ENCODE data around the gene GAB4.
"Not testable (repeated sequence)": the region's sequence is repeated elsewhere in the genome, so short reads cannot be mapped to it uniquely, and the experiment has no call there.

The GAB4 gene

DNA sequence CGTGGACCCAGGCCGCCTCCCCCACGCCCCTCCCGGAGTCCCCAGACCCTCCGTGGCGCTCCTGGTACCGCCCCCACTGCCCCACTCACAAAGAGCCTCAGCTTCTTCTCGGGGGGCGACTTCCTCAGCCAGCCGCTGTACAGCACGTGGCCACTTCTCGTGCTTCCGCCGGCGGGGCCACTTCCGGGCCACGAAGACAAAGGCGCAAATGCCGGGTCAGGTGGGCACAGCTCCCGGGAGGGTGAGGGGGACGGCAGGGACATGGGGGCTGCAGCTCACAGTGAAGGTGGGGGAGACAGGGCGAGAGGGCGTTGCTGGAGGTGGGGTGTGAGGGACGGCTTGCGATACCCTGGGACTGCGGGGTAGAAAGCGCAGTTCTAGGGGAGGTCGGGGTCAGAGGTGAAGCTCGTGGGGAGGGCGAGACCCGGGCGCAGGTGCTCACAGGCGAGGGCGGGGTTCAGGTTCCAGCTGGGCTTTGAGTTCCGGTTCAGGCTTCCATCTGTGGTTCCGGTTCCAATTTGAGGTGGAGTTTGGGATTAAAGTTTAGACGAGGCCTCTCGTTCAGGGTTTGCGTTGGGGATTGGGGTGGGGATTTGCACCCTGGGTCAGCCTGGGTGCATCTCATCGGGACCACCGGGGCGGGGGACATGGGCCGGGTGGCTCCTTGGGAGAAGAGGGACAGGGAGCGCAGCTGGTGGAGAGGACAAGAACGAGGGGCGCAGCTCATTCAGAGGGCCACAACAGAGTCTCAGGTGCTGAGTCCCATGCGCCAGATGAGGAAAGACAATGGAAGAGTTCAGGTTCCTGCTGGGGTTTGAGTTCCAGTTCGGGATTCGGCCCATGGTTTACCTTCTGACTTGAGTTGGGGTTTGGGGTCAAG, at the start of gene GAB4:
GAB4 (minus strand) TSS at position 371 of the 880 bp plus-strand sequence; CDS start at position 263, 108 bp downstream.
- FAIRE-seq = no peak
- DNase-seq (ENCODE audit: insufficient read length, low spot score) = no peak

GRCh38 chr22:17056807-17057206, 48.8 kb upstream of the GAB4 start:
- FAIRE-seq = no peak
- no peak for DNase-seq (ENCODE audit: insufficient read length, low spot score)

DNA sequence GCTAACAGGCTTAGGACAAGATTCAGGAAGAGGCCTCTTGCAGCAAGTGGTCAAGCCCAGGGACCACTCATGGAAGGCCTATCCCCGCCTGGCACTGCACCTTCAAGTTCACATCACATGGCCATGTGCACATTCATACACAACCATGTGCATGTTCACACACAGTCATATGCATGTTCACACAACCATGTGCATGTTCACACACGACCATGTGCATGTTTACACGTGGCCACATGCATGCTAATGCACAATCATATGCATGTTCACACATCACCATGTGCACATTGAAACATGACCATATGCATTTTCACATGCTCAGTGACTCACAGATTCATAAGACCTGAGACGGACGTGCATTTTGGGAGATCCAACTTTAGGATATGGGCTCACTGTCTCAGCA, 48.0 kb upstream of the GAB4 start:
- FAIRE-seq (no peak), DNase-seq (ENCODE audit: insufficient read length, low spot score) (no peak)

DNA sequence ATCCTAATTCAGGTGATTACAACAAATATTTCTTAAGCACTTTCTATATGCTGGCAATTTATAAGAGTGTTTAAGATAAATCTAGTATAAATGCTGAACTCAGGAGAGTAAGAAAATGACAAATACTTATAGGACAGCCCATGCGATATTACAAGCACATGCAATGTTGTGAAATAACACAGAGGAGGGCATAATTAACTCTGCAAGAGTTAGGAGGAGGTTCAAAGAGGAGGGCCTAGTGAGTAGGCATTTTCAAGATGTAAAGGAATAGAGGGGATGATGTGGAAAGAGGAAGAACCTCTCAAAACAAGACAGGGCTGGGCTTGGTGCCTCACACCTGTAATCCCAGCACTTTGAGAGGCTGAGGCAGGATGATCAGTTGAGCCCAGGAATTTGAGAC, 39.6 kb upstream of the GAB4 start:
- DNase-seq (ENCODE audit: insufficient read length, low spot score) = no peak

GRCh38 chr22:17046566-17047348, 38.7 kb upstream of the GAB4 start:
- DNase-seq (ENCODE audit: insufficient read length, low spot score) = no peak
- FAIRE-seq = no peak

More for the DNA sequence above, 39.6 kb upstream of the GAB4 start:
- FAIRE-seq = no peak

- no peak for DNase-seq (ENCODE audit: insufficient read length, low spot score)
- FAIRE-seq = no peak
Measured at GRCh38 chr22:17043521-17043920, 35.5 kb upstream of the GAB4 start.

DNA sequence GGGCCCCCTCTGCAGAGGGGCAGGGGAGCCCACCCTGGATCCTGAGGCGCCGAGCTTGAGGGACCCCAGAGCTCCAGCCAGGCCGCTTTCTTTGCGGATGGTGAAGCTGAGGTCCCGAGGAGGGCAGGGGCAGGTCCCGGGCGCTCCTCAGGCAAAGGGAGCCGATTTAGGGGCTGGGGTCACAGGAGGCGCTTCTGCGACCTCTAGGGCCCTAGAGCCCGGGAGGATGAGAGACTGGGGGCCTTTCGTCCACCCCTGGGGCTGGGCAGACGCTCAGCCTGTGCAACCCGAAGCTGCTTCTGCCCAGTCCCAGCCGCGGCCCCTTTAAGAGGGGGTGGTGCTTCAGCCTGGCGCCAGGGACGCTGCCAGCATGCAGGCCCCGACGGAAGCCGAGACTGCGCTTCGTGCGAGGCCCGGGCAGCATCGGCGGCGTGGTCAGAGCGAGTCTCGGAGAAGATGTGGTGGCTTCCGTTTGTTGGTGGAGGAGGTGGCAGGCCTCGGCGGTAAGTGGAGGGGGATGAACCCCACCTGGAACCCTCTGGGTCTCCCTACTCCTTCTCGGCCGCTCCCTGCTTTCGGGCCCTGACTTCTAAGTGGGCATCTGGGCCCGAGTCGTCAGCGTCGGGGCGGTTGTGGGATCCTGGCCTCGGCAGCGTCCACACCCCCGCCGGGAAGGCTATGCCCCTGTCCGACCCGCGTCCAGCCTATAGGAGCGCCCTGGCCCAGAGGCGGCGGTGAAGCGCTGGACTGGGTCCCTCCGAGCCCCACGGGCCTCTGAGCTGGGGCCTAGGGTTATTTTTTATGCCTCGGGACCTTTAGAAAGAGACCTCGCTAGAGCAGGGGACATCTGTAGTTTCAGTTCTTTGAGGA, 29.1 kb upstream of the GAB4 start:
- not testable (repeated sequence) for FAIRE-seq; DNase-seq (ENCODE audit: insufficient read length, low spot score)

GRCh38 chr22:17035976-17036841, 28.2 kb upstream of the GAB4 start:
- not testable (repeated sequence) for DNase-seq (ENCODE audit: insufficient read length, low spot score)

GRCh38 chr22:17035246-17035645, 27.2 kb upstream of the GAB4 start:
- no peak for DNase-seq (ENCODE audit: insufficient read length, low spot score)
- FAIRE-seq = no peak

More at GRCh38 chr22:17035976-17036841, 28.2 kb upstream of the GAB4 start:
- FAIRE-seq = not testable (repeated sequence)

GRCh38 chr22:17034532-17034931, 26.5 kb upstream of the GAB4 start:
- not testable (repeated sequence) for FAIRE-seq; DNase-seq (ENCODE audit: insufficient read length, low spot score)

DNA sequence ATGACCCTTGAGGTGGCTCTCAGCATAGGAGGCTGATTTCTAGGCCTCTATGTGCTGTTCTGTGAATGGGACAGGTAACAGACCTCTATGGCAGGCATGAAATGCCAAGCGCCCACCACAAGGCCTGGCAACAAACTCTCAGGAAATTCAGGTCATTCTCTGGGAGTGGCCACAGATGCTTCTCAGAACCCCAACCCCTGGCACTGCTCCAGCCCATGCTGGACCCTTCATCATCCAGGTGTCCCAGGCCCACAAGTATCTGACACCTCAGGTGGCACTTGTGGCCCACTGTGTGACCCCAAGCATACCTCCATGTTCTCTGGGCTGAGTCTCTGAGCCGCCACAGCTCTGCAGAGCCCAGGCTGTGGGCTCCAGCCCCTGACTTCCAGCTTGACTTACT, 24.3 kb upstream of the GAB4 start:
- not testable (repeated sequence) for DNase-seq (ENCODE audit: insufficient read length, low spot score); FAIRE-seq

- FAIRE-seq; DNase-seq (ENCODE audit: insufficient read length, low spot score): not testable (repeated sequence)
Measured at GRCh38 chr22:17024380-17024779, 16.4 kb upstream of the GAB4 start.

GRCh38 chr22:17015552-17015951, 7.5 kb upstream of the GAB4 start:
- not testable (repeated sequence) for FAIRE-seq; DNase-seq (ENCODE audit: insufficient read length, low spot score)

- not testable (repeated sequence) for FAIRE-seq; DNase-seq (ENCODE audit: insufficient read length, low spot score)
Measured at GRCh38 chr22:17014101-17014440, 6.0 kb upstream of the GAB4 start.

- DNase-seq (ENCODE audit: insufficient read length, low spot score) (no peak), FAIRE-seq (no peak)
Measured at GRCh38 chr22:17013396-17014100, 5.5 kb upstream of the GAB4 start.

- DNase-seq (ENCODE audit: insufficient read length, low spot score) (no peak), FAIRE-seq (no peak)
Measured at GRCh38 chr22:17012267-17012666, 4.2 kb upstream of the GAB4 start.

DNA sequence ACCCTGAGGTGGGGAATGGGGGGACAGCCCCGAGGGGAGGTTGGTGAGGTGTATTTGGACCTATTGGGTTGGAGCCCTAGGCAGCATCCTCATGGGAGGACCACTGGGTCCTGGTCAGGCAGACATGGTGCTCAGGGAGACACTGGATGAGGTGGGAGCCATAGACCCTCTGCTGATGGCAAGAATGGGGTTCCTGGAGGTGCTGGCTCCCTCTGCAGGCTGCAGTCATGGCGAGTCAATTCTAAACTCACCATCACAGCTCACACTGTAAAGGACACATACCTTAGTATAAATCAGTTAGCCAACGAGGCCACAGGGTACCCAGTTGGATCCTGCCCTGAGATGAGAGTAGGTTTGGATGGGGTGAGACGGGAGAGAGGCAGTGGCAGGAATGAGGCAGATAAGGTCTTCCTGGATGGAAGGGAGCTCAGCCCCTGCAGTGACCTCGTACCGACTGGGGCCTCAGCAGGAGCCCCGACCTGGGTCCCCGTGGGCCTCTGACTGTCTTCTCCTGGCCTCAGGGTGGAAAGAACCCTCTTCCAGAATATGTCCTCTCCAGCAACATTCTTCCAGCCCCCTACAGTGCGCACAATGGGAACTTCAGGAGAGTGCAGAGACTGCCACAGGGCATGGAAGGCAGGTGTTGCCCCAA, 1.7 kb upstream of the GAB4 start:
- DNase-seq (ENCODE audit: insufficient read length, low spot score) (no peak), FAIRE-seq (no peak)

GRCh38 chr22:17007257-17007656, 765 bp downstream of the GAB4 start:
- FAIRE-seq (no peak), DNase-seq (ENCODE audit: insufficient read length, low spot score) (no peak)

GRCh38 chr22:16989915-16990314, 18.1 kb downstream of the GAB4 start:
- FAIRE-seq (no peak), DNase-seq (ENCODE audit: insufficient read length, low spot score) (no peak)

Measured in GM19239 (cell line).